ENCODE results near the gene MUC20. TPM values are rescaled to one million over a fixed set of nuclear protein-coding genes. Genes with fewer than 3 reads are reported as not detected.
"Not testable (repeated sequence)": the region's sequence is repeated elsewhere in the genome, so short reads cannot be mapped to it uniquely, and the experiment has no call there.

MUC20 gene
- total RNA-seq, 1 experiment from 2014 or later: 176 TPM

- DNase-seq: no peak
- TF ChIP-seq, protein P1, sequence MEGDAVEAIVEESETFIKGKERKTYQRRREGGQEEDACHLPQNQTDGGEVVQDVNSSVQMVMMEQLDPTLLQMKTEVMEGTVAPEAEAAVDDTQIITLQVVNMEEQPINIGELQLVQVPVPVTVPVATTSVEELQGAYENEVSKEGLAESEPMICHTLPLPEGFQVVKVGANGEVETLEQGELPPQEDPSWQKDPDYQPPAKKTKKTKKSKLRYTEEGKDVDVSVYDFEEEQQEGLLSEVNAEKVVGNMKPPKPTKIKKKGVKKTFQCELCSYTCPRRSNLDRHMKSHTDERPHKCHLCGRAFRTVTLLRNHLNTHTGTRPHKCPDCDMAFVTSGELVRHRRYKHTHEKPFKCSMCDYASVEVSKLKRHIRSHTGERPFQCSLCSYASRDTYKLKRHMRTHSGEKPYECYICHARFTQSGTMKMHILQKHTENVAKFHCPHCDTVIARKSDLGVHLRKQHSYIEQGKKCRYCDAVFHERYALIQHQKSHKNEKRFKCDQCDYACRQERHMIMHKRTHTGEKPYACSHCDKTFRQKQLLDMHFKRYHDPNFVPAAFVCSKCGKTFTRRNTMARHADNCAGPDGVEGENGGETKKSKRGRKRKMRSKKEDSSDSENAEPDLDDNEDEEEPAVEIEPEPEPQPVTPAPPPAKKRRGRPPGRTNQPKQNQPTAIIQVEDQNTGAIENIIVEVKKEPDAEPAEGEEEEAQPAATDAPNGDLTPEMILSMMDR (conservative IDR thresholded peaks at IDR 0.05): no peak
- TF ChIP-seq EZH2 (IDR thresholded peaks at IDR 0.05; ENCODE audit: low read depth): no peak
- ChIA-PET POLR2A (ENCODE audit: unreplicated experiment) (interaction anchor here (0.6 kb wide), 2 partner anchors 13 to 25 kb away, joined by 3 to 4 read pairs; no protein-coding TSS in a partner anchor), CTCF (interaction anchor here (0.7 kb wide), 1 partner anchor 1353 kb away, joined by 3 read pairs; no protein-coding TSS in a partner anchor)
- H3F3A ChIP-seq (ENCODE audit: insufficient read depth, low read depth): peaks cover 36% of the 10 kb centered on the region
- no TSS peak for BruUV-seq (replicated peaks)
- no peaks in the 10 kb centered on the region for H3K9me2 ChIP-seq (ENCODE audit: insufficient read depth)
- 0 out of 2 replicates have a peak, but pooled peaks cover 4% of the 10 kb centered on the region for H3K36me3 ChIP-seq (ENCODE audit: low read depth)
- H3K4me1 ChIP-seq (replicated peaks; ENCODE audit: insufficient read depth): peaks cover 26% of the 10 kb centered on the region
- H3K4me2 ChIP-seq: no peak overlapping the region
- H2AFZ ChIP-seq: no peak overlapping the region
- H3K27me3 ChIP-seq (ENCODE audit: insufficient read depth, low read depth): no peaks in the 10 kb centered on the region
- H3K4me3 ChIP-seq: no peak overlapping the region
- no peaks in the 10 kb centered on the region for H3K79me2 ChIP-seq (ENCODE audit: low read depth)
- H3K27ac ChIP-seq: no peak overlapping the region
- intact Hi-C loops (cut with micrococcal nuclease; ENCODE audit: unreplicated experiment): no loop called here
- H3K9me3 ChIP-seq (ENCODE audit: insufficient read depth, low read depth): no peaks in the 10 kb centered on the region
- no peaks in the 10 kb centered on the region for H4K20me1 ChIP-seq (ENCODE audit: insufficient read depth)
Measured at GRCh38 chr3:195711813-195712534, 8.8 kb upstream of the MUC20 start.

GRCh38 chr3:195712535-195712910 is 8.3 kb upstream of the MUC20 start:
- H3K27ac ChIP-seq; H3K4me3 ChIP-seq; H3K9me3 ChIP-seq (ENCODE audit: insufficient read depth, low read depth); H3K4me2 ChIP-seq; H3K9me2 ChIP-seq (ENCODE audit: insufficient read depth); H3K36me3 ChIP-seq (ENCODE audit: low read depth); BruUV-seq (replicated peaks); H3K79me2 ChIP-seq (ENCODE audit: low read depth); intact Hi-C loops (cut with micrococcal nuclease; ENCODE audit: unreplicated experiment); H3K27me3 ChIP-seq (ENCODE audit: insufficient read depth, low read depth); H4K20me1 ChIP-seq (ENCODE audit: insufficient read depth); H2AFZ ChIP-seq: not testable (repeated sequence)
- ChIA-PET CTCF (interaction anchor here (0.7 kb wide), 1 partner anchor 1352 kb away, joined by 3 read pairs; no protein-coding TSS in a partner anchor), POLR2A (ENCODE audit: unreplicated experiment) (interaction anchor here (0.6 kb wide), 1 partner anchor 25 kb away, joined by 3 read pairs; no protein-coding TSS in a partner anchor)
- H3K4me1 ChIP-seq (replicated peaks; ENCODE audit: insufficient read depth): peaks cover 31% of the 10 kb centered on the region
- peak in 1 of 2 experiments; percentile 37 for DNase-seq
- H3F3A ChIP-seq (ENCODE audit: insufficient read depth, low read depth): peaks cover 40% of the 10 kb centered on the region

DNA sequence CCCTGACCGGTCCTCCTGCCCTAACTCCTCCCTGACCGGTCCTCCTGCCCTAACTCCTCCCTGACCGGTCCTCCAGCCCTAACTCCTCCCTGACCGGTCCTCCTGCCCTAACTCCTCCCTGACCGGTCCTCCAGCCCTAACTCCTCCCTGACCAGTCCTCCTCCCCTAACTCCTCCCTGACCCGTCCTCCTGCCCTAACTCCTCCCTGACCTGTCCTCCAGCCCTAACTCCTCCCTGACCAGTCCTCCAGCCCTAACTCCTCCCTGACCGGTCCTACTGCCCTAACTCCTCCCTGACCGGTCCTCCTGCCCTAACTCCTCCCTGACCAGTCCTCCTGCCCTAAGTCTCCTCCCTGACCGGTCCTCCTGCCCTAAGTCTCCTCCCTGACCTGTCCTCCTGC is 7.6 kb upstream of the MUC20 start:
- H3K9me3 ChIP-seq (ENCODE audit: insufficient read depth, low read depth); H3K79me2 ChIP-seq (ENCODE audit: low read depth); intact Hi-C loops (cut with micrococcal nuclease; ENCODE audit: unreplicated experiment); H4K20me1 ChIP-seq (ENCODE audit: insufficient read depth); H3K4me2 ChIP-seq; H2AFZ ChIP-seq; BruUV-seq (replicated peaks); H3K9me2 ChIP-seq (ENCODE audit: insufficient read depth); CTCF ChIA-PET; H3K27ac ChIP-seq; H3K36me3 ChIP-seq (ENCODE audit: low read depth); H3K4me3 ChIP-seq; H3K27me3 ChIP-seq (ENCODE audit: insufficient read depth, low read depth); DNase-seq; POLR2A ChIA-PET (ENCODE audit: unreplicated experiment): not testable (repeated sequence)
- peaks cover 46% of the 10 kb centered on the region for H3F3A ChIP-seq (ENCODE audit: insufficient read depth, low read depth)
- H3K4me1 ChIP-seq (replicated peaks; ENCODE audit: insufficient read depth): peaks cover 38% of the 10 kb centered on the region

DNA sequence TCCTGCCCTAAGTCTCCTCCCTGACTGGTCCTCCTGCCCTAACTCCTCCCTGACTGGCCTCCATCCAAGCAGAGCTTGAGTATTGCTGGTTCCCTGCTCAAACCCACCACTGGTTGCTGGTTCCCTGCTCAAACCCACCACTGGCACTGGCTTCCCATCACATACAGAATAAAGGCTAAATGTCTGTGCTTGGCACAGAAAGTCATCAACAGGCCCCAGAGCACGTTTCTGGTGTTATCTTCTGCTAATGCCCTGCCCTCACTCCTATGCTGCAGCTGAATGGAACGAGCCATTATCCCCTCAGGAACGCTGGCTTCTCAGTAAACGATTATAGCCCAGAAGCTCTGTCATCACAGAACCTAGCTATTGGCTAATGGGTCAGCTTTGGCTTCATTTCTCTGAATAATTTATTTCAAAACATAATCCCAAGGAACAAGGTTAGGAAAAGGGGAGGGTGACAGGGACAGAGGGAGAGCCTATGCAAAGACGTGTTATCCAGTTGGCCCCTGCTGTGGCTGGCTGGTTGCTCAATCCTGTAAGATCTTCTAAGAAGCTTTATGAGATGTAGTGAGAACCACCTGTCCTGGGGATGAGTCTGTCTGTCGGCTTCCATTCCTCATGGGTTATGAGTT is 6.3 kb upstream of the MUC20 start:
- POLR2A ChIA-PET (ENCODE audit: unreplicated experiment): no interaction called here

More for the DNA sequence above, 6.3 kb upstream of the MUC20 start:
- BruUV-seq (replicated peaks): no TSS peak
- Histone ChIP-seq H4K20me1 (ENCODE audit: insufficient read depth) (no peaks in the 10 kb centered on the region), H3K9me3 (ENCODE audit: insufficient read depth, low read depth) (no peaks in the 10 kb centered on the region), H3K4me1 (replicated peaks; ENCODE audit: insufficient read depth) (peaks cover 51% of the 10 kb centered on the region), H3K4me2 (no peak overlapping the region), H3K4me3 (no peak overlapping the region), H2AFZ (no peak overlapping the region), H3K36me3 (ENCODE audit: low read depth) (0 out of 2 replicates have a peak, but pooled peaks cover 4% of the 10 kb centered on the region), H3F3A (ENCODE audit: insufficient read depth, low read depth) (peaks cover 56% of the 10 kb centered on the region), H3K79me2 (ENCODE audit: low read depth) (no peaks in the 10 kb centered on the region), H3K9me2 (ENCODE audit: insufficient read depth) (no peaks in the 10 kb centered on the region), H3K27ac (peak overlapping the region; percentile 93), H3K27me3 (ENCODE audit: insufficient read depth, low read depth) (no peaks in the 10 kb centered on the region)
- TF ChIP-seq, protein P1 (conservative IDR thresholded peaks at IDR 0.05): no peak
- TF ChIP-seq EZH2 (IDR thresholded peaks at IDR 0.05; ENCODE audit: low read depth): no peak
- intact Hi-C loops (cut with micrococcal nuclease; ENCODE audit: unreplicated experiment): no loop called here
- CTCF ChIA-PET: no interaction called here
- peak in 1 of 2 experiments; percentile 49 for DNase-seq
